HG03175 (cell line): ENCODE data around the gene ARMC8.

Source experiments
- ATAC-seq: cut with Tn5 transposase; IDR thresholded peaks from one replicate; pipeline ENCODE4 v1.9.1; 2021; ENCODE audit warnings: mild to moderate bottlenecking, moderate library complexity; ENCODE audit not compliant: unreplicated experiment

ARMC8 gene

GRCh38 chr3:138197058-138197457, 10.0 kb downstream of the ARMC8 start:
- no peak for ATAC-seq

DNA sequence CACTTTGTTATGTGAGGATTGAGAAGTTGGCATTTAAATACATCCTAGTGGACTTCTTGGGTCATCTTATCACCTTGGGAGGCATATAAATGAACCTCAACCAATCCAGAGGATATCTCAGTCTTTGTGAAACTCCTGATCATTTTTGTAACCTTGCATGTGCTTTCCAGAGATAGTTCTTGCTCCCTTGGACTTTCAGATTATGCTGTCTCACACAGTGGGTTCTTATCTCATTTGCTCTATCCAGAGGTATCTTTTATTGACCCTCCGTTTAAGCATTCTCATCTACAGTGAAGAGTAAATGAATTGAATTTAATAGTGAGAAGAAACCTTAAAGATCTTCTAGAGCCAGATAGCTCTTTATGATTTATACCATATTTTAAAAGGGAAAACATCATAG, 10.4 kb downstream of the ARMC8 start:
- no peak for ATAC-seq

GRCh38 chr3:138199851-138200250, 12.8 kb downstream of the ARMC8 start:
- ATAC-seq: no peak

DNA sequence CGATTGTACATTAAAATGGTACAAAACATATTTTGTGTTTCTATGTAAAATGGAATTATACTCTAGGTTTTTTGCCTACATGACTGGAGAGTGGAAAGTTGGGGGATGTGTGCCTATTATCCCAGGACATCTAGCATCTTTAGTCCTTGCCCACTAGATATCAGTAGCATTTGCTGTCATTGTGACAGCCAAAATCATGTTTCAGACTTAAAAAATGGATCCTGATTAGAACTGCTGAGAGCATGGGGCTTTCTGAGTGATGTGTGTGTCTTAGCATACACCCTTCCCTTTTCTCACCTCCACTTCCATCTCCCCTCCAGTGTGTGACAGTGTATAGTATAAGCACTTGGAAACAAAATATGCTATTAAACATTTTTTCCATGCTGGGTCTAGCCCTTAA, 13.3 kb downstream of the ARMC8 start:
- no peak for ATAC-seq

- ATAC-seq: no peak
Observed at GRCh38 chr3:138202945-138203701, 16.0 kb downstream of the ARMC8 start.

- no peak for ATAC-seq
Observed at GRCh38 chr3:138203938-138204337, 16.8 kb downstream of the ARMC8 start.

DNA sequence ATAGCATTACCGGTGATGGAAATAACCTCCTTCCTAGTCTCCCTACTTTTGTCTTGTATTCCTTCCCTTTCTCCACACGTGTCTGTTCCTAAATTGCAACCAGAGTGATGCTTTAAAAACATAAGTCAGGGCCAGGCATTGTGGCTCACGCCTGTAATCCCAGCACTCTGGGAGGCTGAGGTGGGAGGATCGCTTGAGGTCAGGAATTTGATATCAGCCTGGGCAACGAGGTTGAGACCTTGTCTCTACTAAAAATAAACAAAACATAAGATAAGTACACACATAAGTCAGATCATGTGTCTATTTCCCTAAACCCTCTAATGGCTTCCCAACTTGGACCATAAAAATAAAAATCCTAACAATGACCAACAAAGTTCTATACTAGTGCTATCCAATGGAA, 18.4 kb downstream of the ARMC8 start:
- no peak for ATAC-seq

- ATAC-seq: no peak
Observed at GRCh38 chr3:138206196-138206595, 19.1 kb downstream of the ARMC8 start.

DNA sequence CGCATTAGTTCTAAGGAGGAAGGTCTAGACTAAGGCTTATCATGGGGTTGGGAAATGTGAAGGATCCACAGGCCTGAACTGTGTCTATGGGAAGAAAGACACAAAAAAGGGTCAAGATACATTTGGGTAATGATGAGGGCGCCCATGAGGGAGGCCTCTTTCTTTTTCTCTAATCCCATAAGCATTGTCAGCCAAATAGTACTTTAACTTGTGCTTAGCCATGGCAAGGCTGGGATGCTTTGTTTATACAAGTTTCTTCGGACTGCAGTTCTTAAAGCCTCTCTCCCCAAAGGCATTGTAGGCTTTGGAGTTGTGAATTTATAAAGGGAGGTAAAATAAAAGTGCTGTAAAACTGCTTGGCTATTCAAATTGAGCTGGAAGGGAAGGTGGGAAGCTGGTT, 23.4 kb downstream of the ARMC8 start:
- ATAC-seq: no peak

- ATAC-seq: no peak
Observed at GRCh38 chr3:138213398-138214085, 26.4 kb downstream of the ARMC8 start.

DNA sequence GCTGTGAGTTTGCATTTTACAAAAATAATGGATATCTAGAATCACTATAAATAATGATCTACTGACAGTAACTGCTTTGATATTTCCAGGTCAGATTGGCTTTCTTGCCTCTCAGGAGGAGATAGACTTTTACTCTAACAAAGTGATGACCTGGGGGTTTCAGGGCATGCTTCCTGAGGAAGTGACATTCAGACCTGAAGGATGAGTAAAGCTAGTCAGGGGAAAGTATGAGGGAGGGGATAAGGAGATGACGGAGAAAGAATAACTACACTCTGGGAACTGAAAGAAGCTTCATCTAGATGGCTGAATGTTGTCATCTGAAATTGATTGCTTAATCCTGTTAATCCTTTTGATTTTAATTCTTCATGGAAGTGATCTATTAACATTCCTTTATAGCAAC, 32.2 kb downstream of the ARMC8 start:
- no peak for ATAC-seq

DNA sequence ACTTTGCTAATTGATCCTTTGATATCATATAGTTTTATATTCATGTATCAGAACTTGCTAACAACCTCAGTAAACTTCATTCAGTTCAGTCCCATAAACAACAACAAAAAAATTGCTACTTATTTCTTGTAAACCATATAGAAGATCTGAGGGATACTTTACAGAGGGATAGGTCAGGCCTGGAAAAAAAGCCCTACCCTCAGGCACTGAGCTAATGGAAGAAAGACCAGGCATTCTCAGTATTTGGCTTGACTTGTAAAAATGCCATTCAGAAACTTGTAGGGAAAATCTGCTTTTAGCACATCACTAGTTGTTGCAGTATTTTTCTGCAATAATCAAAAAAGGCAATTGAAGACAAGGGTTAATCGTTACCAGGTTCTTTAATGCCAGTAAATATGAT, 33.1 kb downstream of the ARMC8 start:
- ATAC-seq: no peak

DNA sequence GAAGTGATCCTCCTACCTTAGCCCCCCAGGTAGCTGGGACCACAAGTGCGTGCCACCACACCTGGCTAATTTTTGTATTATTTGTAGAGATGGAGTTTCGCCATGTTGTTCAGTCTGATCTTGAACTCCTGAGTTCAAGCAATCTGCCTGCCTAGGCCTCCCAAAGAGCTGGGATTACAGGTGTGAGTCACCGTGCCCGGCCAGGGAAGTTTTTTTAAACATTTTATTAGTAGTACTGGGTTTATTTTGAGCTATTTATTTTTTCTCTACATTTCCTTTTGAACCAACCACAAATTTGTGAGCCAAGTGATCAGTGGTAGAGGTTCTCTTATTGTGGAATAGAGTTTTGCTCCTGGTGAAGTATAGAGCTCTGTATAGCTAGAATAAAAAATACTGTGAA, 33.7 kb downstream of the ARMC8 start:
- ATAC-seq: no peak

GRCh38 chr3:138222131-138222941, 35.2 kb downstream of the ARMC8 start:
- ATAC-seq: no peak

DNA sequence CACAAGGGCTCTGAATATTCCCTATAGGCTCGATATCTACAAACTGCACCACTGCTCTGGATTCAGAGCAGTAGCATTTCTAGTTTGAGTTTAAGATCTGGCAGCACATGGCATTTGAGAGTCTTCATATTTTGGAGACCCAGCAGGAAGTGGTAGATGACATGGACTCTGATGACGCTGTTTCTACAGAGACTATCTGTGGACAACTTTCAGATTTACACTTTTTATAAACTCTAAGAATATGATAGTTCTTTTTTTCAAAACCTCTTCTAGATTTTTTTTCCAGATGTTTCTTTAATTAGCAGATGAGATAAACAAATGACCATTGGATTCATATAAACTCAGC, 35.8 kb downstream of the ARMC8 start:
- ATAC-seq: no peak

DNA sequence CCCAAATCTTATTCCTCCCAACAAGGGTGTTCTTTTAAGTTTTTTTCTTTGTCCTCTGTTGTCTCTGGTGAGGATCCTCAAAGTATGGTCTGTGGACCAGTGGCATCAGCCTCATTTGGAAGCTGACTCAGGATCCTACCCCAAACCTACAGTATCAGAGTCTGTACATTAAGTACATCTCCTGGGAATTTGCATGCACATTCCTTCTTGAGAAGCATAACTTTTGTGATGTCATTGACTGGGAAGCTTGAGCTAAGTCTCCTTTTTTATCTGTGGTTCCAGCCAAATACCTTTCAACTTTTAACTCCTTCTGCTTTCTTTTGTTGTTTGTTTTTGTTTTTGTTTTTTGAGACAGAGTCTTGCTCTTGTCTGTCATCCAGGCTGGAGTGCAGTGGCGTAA, 40.5 kb downstream of the ARMC8 start:
- no peak for ATAC-seq

DNA sequence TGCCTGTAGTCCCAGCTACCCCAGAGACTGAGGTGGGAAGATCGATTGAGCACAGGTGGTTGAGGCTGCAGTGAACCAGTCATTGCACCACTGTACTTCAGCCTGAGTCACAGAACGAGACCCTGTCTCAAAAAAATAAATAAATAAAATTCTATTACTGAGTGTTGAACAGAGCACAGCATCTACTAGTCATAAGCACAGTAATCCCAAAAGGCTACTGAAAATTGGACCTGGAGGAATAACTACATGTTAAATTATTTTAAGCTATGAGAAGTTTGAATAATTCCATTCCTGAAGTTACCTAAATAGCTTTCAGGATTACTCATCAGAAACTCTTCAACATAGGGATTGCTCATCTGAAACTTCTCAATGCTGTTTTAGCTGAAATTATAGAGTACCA, 43.4 kb downstream of the ARMC8 start:
- ATAC-seq: no peak

DNA sequence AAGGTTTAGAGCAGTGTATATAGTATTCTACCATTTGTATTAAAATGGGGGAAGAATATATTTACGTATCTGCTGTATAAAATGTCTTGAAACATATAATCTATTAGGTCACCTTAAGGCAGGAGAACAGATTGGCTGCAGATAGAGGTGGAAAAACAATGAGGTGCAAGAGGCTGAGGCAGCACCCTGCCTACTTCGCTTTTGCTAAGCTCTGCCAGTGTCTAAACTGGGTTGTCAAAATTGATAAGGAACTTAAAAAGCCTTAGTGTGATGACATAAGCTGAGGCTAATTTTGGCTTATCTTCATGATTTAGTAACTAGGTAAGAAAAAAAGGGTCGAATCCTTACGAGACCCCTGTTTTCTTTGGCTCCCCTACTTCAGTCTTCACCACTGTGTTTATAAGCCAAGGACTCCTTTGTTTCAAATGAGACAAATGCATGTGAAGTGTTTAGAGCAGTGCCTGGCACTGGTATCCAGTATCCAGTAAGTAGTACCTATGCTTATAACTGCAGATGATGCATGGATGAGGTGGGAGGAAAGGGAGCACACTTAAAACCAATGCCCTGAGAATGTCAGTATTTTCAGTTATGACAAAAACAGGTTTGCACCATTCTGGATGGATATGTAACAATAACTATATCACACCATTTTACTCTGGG, 45.7 kb downstream of the ARMC8 start:
- no peak for ATAC-seq

- no peak for ATAC-seq
Observed at GRCh38 chr3:138234401-138235179, 47.5 kb downstream of the ARMC8 start.

- no peak for ATAC-seq
Observed at GRCh38 chr3:138238711-138239110, 51.6 kb downstream of the ARMC8 start.

DNA sequence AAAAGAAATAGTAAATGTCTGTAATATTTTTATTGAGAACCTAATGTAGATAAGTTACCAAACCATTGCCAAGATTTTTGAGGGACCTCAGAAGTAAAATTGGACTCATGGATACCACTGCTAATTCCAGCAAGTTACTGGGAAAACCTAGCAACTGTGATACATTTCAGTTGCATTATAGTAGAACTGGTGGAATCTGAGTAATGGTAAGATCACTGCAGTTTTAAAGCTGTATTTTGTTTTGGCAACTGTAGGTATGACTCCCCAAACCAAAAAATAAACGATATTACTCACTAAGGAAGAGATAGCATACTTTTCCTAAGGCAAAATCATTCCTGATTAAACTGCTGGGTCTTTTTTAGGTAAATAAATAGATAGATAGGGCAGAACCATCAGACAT, 54.0 kb downstream of the ARMC8 start:
- ATAC-seq: no peak
